ENCODE results near the gene CD2BP2.
"Not testable (repeated sequence)": the region's sequence is repeated elsewhere in the genome, so short reads cannot be mapped to it uniquely, and the experiment has no call there.

- TF ChIP-seq CTCF (IDR thresholded peaks at IDR 0.05); ZFX (IDR thresholded peaks at IDR 0.05; ENCODE audit: borderline replicate concordance): not testable (repeated sequence)
Observed at GRCh38 chr16:30396627-30397026, 41.5 kb upstream of the CD2BP2 start.

Measured in 22Rv1 (cell line).